Heart left ventricle (tissue), 16 donors: ENCODE measurements around the gene NOP9. TPM values are rescaled to one million over a fixed set of nuclear protein-coding genes. Genes with fewer than 3 reads are reported as not detected.

Source experiments
- ATAC-seq, 4 donors: fragments of 200-7000 bp; cut with Tn5 transposase; one replicate each; pipeline ENCODE4 v1.9.1; 2020 to 2022; ENCODE audit warnings: moderate library complexity in 4 of 4, mild to moderate bottlenecking in 3 of 4, moderate number of reproducible peaks in 1 of 4
- DNase-seq, 5 donors: peaks; one replicate each; pipeline ENCODE4 v3.0.0-alpha.2; 2020
- H3K27ac ChIP-seq, 12 donors: fragments of 200-600 bp; sonication (generic) in 4 of 12; one replicate each; pipeline versions ENCODE4 v1.5.0 to v1.8.0; 2016 to 2022; ENCODE audit warnings: mild to moderate bottlenecking in 2 of 12
- H3K27me3 ChIP-seq, 9 donors: fragments of 200-600 bp; sonication (generic) in 2 of 9; one replicate each; pipeline versions ENCODE4 v1.5.1 to v1.8.0; 2016 to 2022; ENCODE audit warnings: mild to moderate bottlenecking in 3 of 9
- H3K36me3 ChIP-seq, 9 donors: fragments of 200-600 bp; sonication (generic) in 2 of 9; one replicate each; pipeline versions ENCODE4 v1.5.0 to v1.8.0; 2018 to 2022; ENCODE audit warnings: mild to moderate bottlenecking in 2 of 9
- H3K4me1 ChIP-seq, 12 donors: fragments of 200-600 bp; sonication (generic) in 4 of 12; one replicate each; pipeline versions ENCODE4 v1.5.0 to v1.8.0; 2016 to 2022; ENCODE audit warnings: mild to moderate bottlenecking in 3 of 12
- H3K4me3 ChIP-seq, 12 donors: fragments of 200-600 bp; sonication (generic) in 4 of 12; one replicate each; pipeline versions ENCODE4 v1.5.0 to v1.8.0; 2017 to 2022; ENCODE audit warnings: mild to moderate bottlenecking in 9 of 12, moderate library complexity in 4 of 12
- H3K9me3 ChIP-seq, 12 donors: fragments of 200-600 bp; sonication (generic) in 4 of 12; one replicate each; pipeline versions ENCODE4 v1.5.0 to v1.8.0; 2016 to 2022; ENCODE audit warnings: mild to moderate bottlenecking in 1 of 12
- CTCF ChIP-seq, 12 donors: fragments of 200-600 bp; sonication (generic) in 4 of 12; IDR thresholded peaks; one replicate each; pipeline versions ENCODE4 v1.5.0 to v1.8.0; 2018 to 2022; ENCODE audit warnings: antibody characterized with exemption in 12 of 12, mild to moderate bottlenecking in 5 of 12
- POLR2A ChIP-seq, 2 donors: fragments of 450-650 bp; IDR thresholded peaks; one replicate each; pipeline ENCODE4 v1.6.1; 2017; ENCODE audit warnings: antibody characterized with exemption in 2 of 2, mild to moderate bottlenecking in 2 of 2, moderate library complexity in 2 of 2
- WGBS, 4 donors: extraction: QIAGEN DNeasy Blood & Tissue Kit in 2 of 4; methylation state at CpG; one replicate each; pipeline versions ENCODE4 v1.1.5 to v1.1.7; 2013 to 2018; 5-methylcytosine and 5-hydroxymethylcytosine counted together
- intact Hi-C, 10 donors: fragments of 100-400 bp; cut with DNase I; formaldehyde crosslinking; loops; one replicate each; pipeline versions ENCODE4 v1.11.1 to v1.14.2; 2022
- polyA plus RNA-seq, 2 donors: library from polyadenylated mRNA; stranded (reverse); fragments of 200-250 nt; gene quantifications; one replicate each; pipeline ENCODE4 v1.2.3, GENCODE V29; 2013
- total RNA-seq, 9 donors: library from RNA; depleted of rRNA in 2 of 9; stranded (reverse); fragments of >200 nt in 2 of 9; fragmentation: NEBNext Ultra II Directional in 3 of 9; extraction: Animal tissue kit (Norgen Biotek cat#: 25700) in 3 of 9; gene quantifications; one replicate each; pipeline versions ENCODE4 v1.1.0 to v1.2.4, GENCODE V29; 2016 to 2023
- donor health status: ischemic (EF 13 %, LVEDD 7.1; RV severe dilation, severe dysfunction).
- donor health status: healthy with polysubstance abuse.
- donor health status: DM: no; HTN: yes; CAD: no.
- donor health status: DM: no; HTN: no; CAD: no.
- donor health status: ischemic (EF 25% LVEDD 6.9; RV normal size, moderate dysfunction).
- donor health status: ischemic (EF 25% LVEDD 5.7; RV mildly dilated, moderate dysfunction).
- donor health status: healthy.
- donor health status: DM: yes; HTN: yes; CAD: no.
- donor health status: ischemic (EF 35%, LVEDD 5.7; RV mildly dilated, moderate dysfunction).
- donor health status: nonischemic (EF 11% LVEDD 7.7; RV severe dilation, severe dysfunction).
- donor health status: DM: yes; HTN: yes; CAD: no.
- donor health status: PGD.
- donor health status: ischemic (EF 29% LVEDD 5.4; RV normal size, mild dysfunction).
- donor health status: nonischemic (EF 23%, LVEDD 6.1; RV moderate dilation, normal function).

NOP9 gene
- total and polyA plus RNA-seq, 11 donors, result 13.5 to 34.0 (median 27.8) TPM

DNA sequence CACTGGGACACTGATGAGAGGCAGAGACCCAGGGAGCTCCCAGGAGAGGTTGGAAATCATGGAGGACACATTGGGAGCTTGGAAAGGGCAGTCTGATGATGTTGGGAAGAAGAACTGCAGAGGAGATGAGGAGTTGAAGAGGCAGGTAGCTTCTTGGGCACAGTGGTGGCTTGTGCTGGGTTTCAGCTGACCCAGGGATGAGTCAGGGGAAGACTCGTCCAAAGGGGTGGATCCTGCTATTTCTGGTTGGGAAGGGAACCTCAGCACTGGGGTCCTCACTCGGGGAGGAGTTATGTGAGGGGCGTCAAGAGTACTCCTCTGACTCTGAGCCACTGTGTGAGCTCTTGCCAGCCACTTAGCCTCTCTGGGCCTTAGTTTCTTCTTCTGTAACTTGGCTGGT is 23.7 kb downstream of the NOP9 start:
- no peaks in the 10 kb centered on the region for H3K9me3 ChIP-seq
- TF ChIP-seq CTCF (IDR thresholded peaks at IDR 0.05), result no peak
- TF ChIP-seq POLR2A (IDR thresholded peaks at IDR 0.05), result no peak
- WGBS, 4 donors, result 69 to 82% (median 73%) methylated on average over 3 of the region's 3 CpGs
- ATAC-seq (no peak), DNase-seq (no peak)
- intact Hi-C loops, result no loop called here
- no peak overlapping the region for H3K4me3 ChIP-seq
- peaks cover 0 to 57% (median 29%) of the 10 kb centered on the region in 9 donors for H3K36me3 ChIP-seq
- H3K27ac ChIP-seq, result no peak overlapping the region
- H3K27me3 ChIP-seq, result peaks cover 0 to 12% (median 0%) of the 10 kb centered on the region in 9 donors
- H3K4me1 ChIP-seq, result peaks cover 0 to 24% (median 0%) of the 10 kb centered on the region in 12 donors

DNA sequence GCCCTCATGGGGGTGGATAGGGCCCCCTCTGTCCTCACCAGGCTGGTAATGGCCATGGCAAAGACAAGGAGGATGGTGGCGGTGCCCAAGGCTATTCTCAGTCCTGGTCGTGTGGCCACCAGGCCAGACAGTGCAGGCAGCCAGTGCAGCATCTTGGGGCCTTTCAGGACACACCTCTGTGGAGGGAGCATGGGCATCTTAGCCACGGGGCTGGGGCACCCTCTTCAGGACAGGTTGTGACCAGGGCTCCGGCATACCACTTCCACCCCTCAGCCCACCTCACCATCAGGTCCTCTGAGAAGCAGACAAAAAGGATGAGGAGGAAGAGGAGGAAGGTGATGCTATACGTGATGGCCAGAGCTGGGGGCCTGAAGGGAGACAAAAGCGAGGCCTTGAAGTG is 24.4 kb downstream of the NOP9 start:
- WGBS, 4 donors, result 77 to 83% (median 81%) methylated on average over 6 of the region's 6 CpGs
- no peak for DNase-seq
- no peak for TF ChIP-seq CTCF (IDR thresholded peaks at IDR 0.05)
- no peak for TF ChIP-seq POLR2A (IDR thresholded peaks at IDR 0.05)
- peaks cover 0 to 52% (median 29%) of the 10 kb centered on the region in 9 donors for H3K36me3 ChIP-seq
- peaks cover 0 to 25% (median 0%) of the 10 kb centered on the region in 12 donors for H3K4me1 ChIP-seq
- H3K9me3 ChIP-seq, result no peaks in the 10 kb centered on the region
- intact Hi-C loops, result no loop called here
- H3K4me3 ChIP-seq, result no peak overlapping the region
- no peak for ATAC-seq
- H3K27ac ChIP-seq, result no peak overlapping the region
- H3K27me3 ChIP-seq, result peaks cover 0 to 6% (median 0%) of the 10 kb centered on the region in 9 donors

- H3K27ac ChIP-seq, result no peak overlapping the region
- peaks cover 0 to 35% (median 0%) of the 10 kb centered on the region in 12 donors for H3K4me1 ChIP-seq
- no peak for TF ChIP-seq CTCF (IDR thresholded peaks at IDR 0.05)
- TF ChIP-seq POLR2A (IDR thresholded peaks at IDR 0.05), result no peak
- H3K4me3 ChIP-seq, result no peak overlapping the region
- no peaks in the 10 kb centered on the region for H3K9me3 ChIP-seq
- peaks cover 0 to 47% (median 24%) of the 10 kb centered on the region in 9 donors for H3K36me3 ChIP-seq
- WGBS, 4 donors, result 87 to 94% (median 90%) methylated on average over 5 of the region's 5 CpGs
- ATAC-seq (no peak), DNase-seq (no peak)
- intact Hi-C loops, result no loop called here
- H3K27me3 ChIP-seq, result no peaks in the 10 kb centered on the region
Observed at GRCh38 chr14:24325041-24325530, 25.4 kb downstream of the NOP9 start.

DNA sequence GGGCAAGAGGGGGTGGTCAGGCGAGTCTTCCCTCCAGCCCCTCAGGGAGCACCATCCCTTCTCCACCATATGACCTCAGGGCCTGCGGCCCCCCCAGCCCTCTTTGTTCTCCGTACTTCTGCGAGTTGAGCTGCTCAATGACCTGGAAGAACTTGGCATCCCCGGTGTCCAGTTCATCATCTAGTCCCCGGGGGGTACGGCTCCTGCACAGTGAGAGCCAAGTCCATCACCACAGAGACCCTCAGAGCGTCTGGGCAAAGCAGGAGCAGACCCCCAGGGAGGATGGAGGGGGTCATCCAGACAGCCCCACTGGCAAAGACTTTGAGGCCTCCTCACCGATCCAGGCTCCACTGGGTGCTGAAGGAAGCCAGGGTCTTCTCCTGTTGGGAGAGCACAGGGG is 26.3 kb downstream of the NOP9 start:
- ATAC-seq (no peak), DNase-seq (no peak)
- no peaks in the 10 kb centered on the region for H3K9me3 ChIP-seq
- H3K4me1 ChIP-seq, result peaks cover 0 to 44% (median 0%) of the 10 kb centered on the region in 12 donors
- WGBS, 4 donors, result 76 to 87% (median 86%) methylated on average over 7 to 9 of the region's 9 CpGs
- no peak overlapping the region for H3K27ac ChIP-seq
- H3K36me3 ChIP-seq, result peaks cover 0 to 41% (median 17%) of the 10 kb centered on the region in 9 donors
- no peaks in the 10 kb centered on the region for H3K27me3 ChIP-seq
- no peak overlapping the region for H3K4me3 ChIP-seq
- intact Hi-C loops, result no loop called here
- TF ChIP-seq POLR2A (IDR thresholded peaks at IDR 0.05) (no peak), CTCF (IDR thresholded peaks at IDR 0.05) (no peak)
